Cardiac muscle cell (in vitro differentiated cells and primary cell): ENCODE measurements around the gene ARHGEF16. TPM values are rescaled to one million over a fixed set of nuclear protein-coding genes. Genes with fewer than 3 reads are reported as not detected.

Source experiments
- DNase-seq, 2 donors: peaks; one replicate each; pipeline versions ENCODE4 v3.0.0 to v3.0.0-alpha.2; 2010 to 2017; ENCODE audit warnings: low read depth in 1 of 2, low spot score in 1 of 2
- H3K27ac ChIP-seq: fragments of 200-600 bp; sonication (generic); 2 replicates; pipeline ENCODE4 v1.5.1; 2016
- H3K27me3 ChIP-seq: fragments of 200-600 bp; sonication (generic); 2 replicates; pipeline ENCODE4 v1.6.0; 2016; ENCODE audit warnings: control low read depth
- H3K36me3 ChIP-seq: fragments of 200-600 bp; sonication (generic); 2 replicates; pipeline ENCODE4 v1.5.1; 2016; ENCODE audit warnings: control low read depth
- H3K4me1 ChIP-seq: fragments of 200-600 bp; sonication (generic); 2 replicates; pipeline ENCODE4 v1.8.1; 2017; ENCODE audit warnings: low read depth, mild to moderate bottlenecking, mixed run types
- H3K4me3 ChIP-seq: fragments of 200-600 bp; sonication (generic); 2 replicates; pipeline ENCODE4 v1.5.1; 2016; ENCODE audit warnings: mild to moderate bottlenecking
- H3K9me3 ChIP-seq: fragments of 200-600 bp; sonication (generic); 2 replicates; pipeline ENCODE4 v1.5.1; 2017; ENCODE audit warnings: low read depth, mild to moderate bottlenecking, control low read depth
- polyA plus RNA-seq: library from polyadenylated mRNA; unstranded; fragments of >200 nt; fragmentation: Nextera tagmentation; extraction: Ambion mirVana; gene quantifications from 2 replicates; pipeline ENCODE4 v1.2.1, GENCODE V29; 2016
- total RNA-seq: library from RNA; depleted of rRNA; stranded (reverse); fragments of >200 nt; gene quantifications from 2 replicates; pipeline ENCODE4 v1.2.3, GENCODE V29; 2016
- TF ChIP-seq, protein P1 (sequence below): IDR thresholded peaks from 2 replicates; pipeline ENCODE4 v1.5.1; 2012; ENCODE audit warnings: low read depth, mild to moderate bottlenecking, low read length

The ARHGEF16 gene
- total and polyA plus RNA-seq, 2 experiments from 2014 or later = 6.0 to 11.8 TPM

DNA sequence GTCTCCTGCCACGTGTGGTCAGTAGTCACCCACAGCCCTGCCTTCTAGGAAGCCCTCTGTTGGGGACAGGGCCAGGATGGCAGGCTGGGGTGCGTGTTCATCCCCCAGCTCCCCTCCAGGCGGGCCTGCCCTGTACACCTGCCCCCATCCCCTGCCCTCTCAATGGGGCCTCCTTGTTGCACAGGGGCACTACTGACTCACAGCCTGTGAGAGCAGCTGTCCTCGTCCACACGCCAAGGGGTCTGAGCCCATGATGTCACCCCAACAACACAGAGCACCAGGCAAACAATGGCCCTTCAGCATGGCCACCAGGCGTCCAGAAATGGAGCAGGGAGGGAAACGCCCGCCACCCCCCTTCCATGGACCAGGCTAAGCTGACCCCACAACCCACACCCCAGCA is 64.3 kb downstream of the ARHGEF16 start:
- H3K27ac ChIP-seq = no peak overlapping the region
- no peak overlapping the region for H3K4me3 ChIP-seq
- TF ChIP-seq, protein P1, sequence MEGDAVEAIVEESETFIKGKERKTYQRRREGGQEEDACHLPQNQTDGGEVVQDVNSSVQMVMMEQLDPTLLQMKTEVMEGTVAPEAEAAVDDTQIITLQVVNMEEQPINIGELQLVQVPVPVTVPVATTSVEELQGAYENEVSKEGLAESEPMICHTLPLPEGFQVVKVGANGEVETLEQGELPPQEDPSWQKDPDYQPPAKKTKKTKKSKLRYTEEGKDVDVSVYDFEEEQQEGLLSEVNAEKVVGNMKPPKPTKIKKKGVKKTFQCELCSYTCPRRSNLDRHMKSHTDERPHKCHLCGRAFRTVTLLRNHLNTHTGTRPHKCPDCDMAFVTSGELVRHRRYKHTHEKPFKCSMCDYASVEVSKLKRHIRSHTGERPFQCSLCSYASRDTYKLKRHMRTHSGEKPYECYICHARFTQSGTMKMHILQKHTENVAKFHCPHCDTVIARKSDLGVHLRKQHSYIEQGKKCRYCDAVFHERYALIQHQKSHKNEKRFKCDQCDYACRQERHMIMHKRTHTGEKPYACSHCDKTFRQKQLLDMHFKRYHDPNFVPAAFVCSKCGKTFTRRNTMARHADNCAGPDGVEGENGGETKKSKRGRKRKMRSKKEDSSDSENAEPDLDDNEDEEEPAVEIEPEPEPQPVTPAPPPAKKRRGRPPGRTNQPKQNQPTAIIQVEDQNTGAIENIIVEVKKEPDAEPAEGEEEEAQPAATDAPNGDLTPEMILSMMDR = no peak

DNA sequence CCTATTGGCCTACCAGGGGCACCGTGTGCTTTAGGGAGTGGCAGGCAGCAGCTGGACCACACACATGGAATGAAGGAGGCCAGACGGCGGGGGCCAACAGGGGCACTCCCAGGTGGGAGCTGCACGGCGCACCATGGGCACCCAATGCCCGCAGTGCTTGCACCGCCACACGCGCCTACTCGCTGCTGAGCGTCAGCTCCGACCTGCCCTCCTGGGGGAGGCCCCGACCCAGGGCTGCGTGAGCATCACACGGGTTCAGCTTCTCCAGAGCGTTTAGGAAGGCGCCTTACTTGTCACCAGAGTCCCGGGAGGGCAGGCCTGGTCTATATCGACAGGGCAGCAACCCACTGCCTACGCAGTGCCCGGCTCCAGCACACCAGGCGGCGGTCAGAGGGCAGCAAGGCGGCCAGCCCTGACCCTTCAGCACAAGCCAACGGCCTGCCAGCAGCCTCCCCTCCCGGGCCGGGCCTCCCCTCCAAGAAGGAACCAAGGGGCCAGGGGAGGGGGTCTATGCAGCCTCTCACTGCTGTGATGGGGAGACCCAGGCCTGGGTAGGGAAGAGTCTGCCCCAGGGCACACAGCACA is 64.9 kb downstream of the ARHGEF16 start:
- Histone ChIP-seq H3K4me1 (no peaks in the 10 kb centered on the region), H3K4me3 (no peak overlapping the region), H3K36me3 (no peaks in the 10 kb centered on the region), H3K9me3 (no peaks in the 10 kb centered on the region), H3K27ac (no peak overlapping the region), H3K27me3 (no peaks in the 10 kb centered on the region)
- DNase-seq = no peak
- TF ChIP-seq, protein P1 = no peak

More for the DNA sequence above, 64.3 kb downstream of the ARHGEF16 start:
- DNase-seq = no peak
- Histone ChIP-seq H3K9me3 (no peaks in the 10 kb centered on the region), H3K27me3 (no peaks in the 10 kb centered on the region), H3K4me1 (no peaks in the 10 kb centered on the region), H3K36me3 (no peaks in the 10 kb centered on the region)

DNA sequence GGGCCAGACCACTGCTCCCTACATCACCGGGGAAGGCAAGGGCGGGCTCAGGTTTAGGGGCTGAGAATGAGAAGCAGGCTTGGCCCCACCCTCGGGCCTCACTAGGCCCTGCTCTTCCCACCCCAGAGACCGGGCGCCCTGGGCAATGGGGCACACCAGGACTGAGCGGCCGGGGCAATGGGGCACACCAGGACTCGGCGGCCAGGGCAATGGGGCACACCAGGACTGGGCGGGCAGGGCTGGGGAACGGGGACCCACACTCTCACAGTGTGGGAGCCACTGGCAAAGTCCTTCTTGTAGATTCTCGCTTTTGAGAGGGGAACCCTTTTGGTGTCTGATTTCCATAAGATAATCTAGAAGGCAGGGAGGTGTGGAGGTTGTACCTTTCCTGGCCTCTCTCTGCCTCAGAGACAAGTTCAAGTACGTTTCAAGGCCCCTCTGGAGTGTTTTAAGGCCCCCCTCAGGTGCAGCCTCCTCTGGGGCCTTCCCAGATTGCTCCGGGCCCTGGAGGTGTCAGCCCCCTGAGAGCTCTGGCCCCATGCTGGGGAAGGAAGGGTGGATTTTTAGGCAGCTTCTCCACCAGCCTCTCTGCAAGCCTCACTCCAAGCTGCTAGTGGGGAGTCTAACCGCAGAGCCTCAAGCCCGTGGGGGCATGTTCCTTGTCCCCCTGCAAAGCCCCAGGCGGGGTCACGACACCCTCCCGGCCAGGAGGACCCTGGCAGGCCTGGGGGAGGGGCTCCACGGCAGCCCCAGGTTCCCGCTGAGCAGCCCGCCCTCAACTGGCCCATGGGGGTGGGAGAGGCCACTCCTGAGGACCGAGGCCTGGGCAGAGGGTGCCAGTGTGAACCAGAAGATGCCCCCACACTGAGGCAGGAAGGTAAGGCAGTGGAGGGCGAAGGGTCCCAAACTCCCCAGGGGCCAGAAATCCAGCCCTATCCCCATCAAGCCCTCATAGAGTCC is 66.2 kb downstream of the ARHGEF16 start:
- DNase-seq = no peak
- Histone ChIP-seq H3K27me3 (no peaks in the 10 kb centered on the region), H3K4me1 (no peaks in the 10 kb centered on the region), H3K27ac (no peak overlapping the region), H3K4me3 (no peak overlapping the region), H3K9me3 (no peaks in the 10 kb centered on the region), H3K36me3 (no peaks in the 10 kb centered on the region)
- TF ChIP-seq, protein P1 = no peak

DNA sequence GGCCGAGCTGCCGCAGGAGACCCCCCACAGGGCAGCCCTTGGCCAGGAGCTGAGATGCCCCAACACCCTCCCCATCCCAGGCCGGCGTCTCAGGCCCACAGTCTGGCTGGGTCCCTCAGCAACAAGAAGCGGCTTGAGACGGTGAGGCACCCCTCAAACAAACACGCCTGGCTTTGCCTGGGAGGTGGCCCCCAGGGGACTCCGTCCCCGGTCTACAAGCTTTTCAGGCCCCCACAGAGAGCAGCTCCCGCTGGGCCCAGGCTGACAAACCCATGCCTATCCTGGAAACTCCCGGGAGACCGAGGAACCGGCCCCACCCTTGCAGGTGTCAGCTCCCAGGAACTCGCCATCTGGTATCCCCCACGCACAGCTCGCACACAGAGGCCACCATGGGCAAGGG is 67.0 kb downstream of the ARHGEF16 start:
- H3K27ac ChIP-seq = no peak overlapping the region
- no peak for DNase-seq
- TF ChIP-seq, protein P1 = no peak
- no peaks in the 10 kb centered on the region for H3K9me3 ChIP-seq
- H3K4me3 ChIP-seq = no peak overlapping the region
- H3K4me1 ChIP-seq = no peaks in the 10 kb centered on the region
- H3K27me3 ChIP-seq = no peaks in the 10 kb centered on the region
- no peaks in the 10 kb centered on the region for H3K36me3 ChIP-seq

DNA sequence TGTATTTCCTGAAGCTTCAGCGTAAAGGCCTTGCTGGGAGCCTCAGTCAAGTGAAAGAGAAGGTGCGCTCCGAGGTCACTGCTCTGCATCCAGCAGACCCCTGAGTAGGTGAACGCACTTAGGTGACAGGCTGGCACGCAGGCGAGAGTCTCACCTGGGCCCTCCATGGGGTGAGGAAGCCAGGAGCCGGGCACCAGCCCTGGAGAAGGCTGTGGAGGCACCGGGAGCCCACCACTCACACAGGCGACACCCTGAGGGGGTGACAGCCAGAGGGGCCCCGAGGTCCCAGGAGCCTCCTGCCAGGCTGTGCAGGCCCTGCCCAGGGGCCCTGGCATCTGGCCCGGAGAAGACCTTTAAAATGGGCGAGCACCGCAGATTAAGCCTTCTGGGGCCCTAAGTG is 67.6 kb downstream of the ARHGEF16 start:
- Histone ChIP-seq H3K4me1 (no peaks in the 10 kb centered on the region), H3K27ac (no peak overlapping the region)

More for the DNA sequence above, 67.6 kb downstream of the ARHGEF16 start:
- H3K36me3 ChIP-seq = no peaks in the 10 kb centered on the region
- H3K9me3 ChIP-seq = no peaks in the 10 kb centered on the region
- no peaks in the 10 kb centered on the region for H3K27me3 ChIP-seq
- DNase-seq = no peak
- H3K4me3 ChIP-seq = no peak overlapping the region
- TF ChIP-seq, protein P1 = no peak
